Fibroblast of lung (primary cell): ENCODE results near the gene SETBP1. TPM values are rescaled to one million over a fixed set of nuclear protein-coding genes. Genes with fewer than 3 reads are reported as not detected.

ENCODE experiments used
- DNase-seq, 2 donors: peaks; one replicate each; pipeline versions ENCODE4 v3.0.0 to v3.0.0-alpha.2; 2010; ENCODE audit warnings: low read depth in 2 of 2
- H2AFZ ChIP-seq: 2 replicates; pipeline ENCODE4 v1.5.1; 2012; ENCODE audit warnings: low read length, control low read depth, inconsistent platforms
- H3K27ac ChIP-seq: 2 replicates; pipeline ENCODE4 v1.5.1; 2011; ENCODE audit warnings: low read length, control low read depth; ENCODE audit not compliant: insufficient read depth
- H3K27me3 ChIP-seq: 2 replicates; pipeline ENCODE4 v1.5.1; 2011; ENCODE audit warnings: mild to moderate bottlenecking, low read length; ENCODE audit not compliant: control insufficient read depth, insufficient read depth
- H3K36me3 ChIP-seq: 2 replicates; pipeline ENCODE4 v1.5.1; 2011; ENCODE audit warnings: low read length; ENCODE audit not compliant: control insufficient read depth, insufficient read depth
- H3K4me1 ChIP-seq: 2 replicates; pipeline ENCODE4 v1.5.1; 2011; ENCODE audit warnings: low read length; ENCODE audit not compliant: control insufficient read depth, insufficient read depth; ENCODE audit errors: extremely low read depth
- H3K4me2 ChIP-seq: 2 replicates; pipeline ENCODE4 v1.5.1; 2011; ENCODE audit warnings: low read length, control low read depth; ENCODE audit not compliant: insufficient read depth; ENCODE audit errors: extremely low read depth
- H3K4me3 ChIP-seq, 4 experiments: fragments of 200-600 bp in 1 of 4; sonication (generic) in 1 of 4; replicated peaks in 1 of 4; 2 replicates each; pipeline ENCODE4 v1.5.1; 2011 to 2016; ENCODE audit warnings: low read length in 4 of 4, low read depth in 3 of 4, mild to moderate bottlenecking in 3 of 4, control low read depth in 2 of 4, inconsistent platforms in 1 of 4, mixed read lengths in 1 of 4; ENCODE audit not compliant: insufficient read depth in 1 of 4; ENCODE audit errors: control extremely low read depth in 1 of 4
- H3K79me2 ChIP-seq: 2 replicates; pipeline ENCODE4 v1.5.1; 2012; ENCODE audit warnings: mild to moderate bottlenecking, low read length, inconsistent platforms; ENCODE audit not compliant: control insufficient read depth, insufficient read depth
- H3K9ac ChIP-seq: 2 replicates; pipeline ENCODE4 v1.5.1; 2011; ENCODE audit warnings: mild to moderate bottlenecking, low read length, control low read depth; ENCODE audit not compliant: insufficient read depth
- H3K9me3 ChIP-seq: 2 replicates; pipeline ENCODE4 v1.5.1; 2012; ENCODE audit warnings: low read depth, low read length; ENCODE audit not compliant: control insufficient read depth, insufficient read depth
- H4K20me1 ChIP-seq: 2 replicates; pipeline ENCODE4 v1.5.1; 2011; ENCODE audit warnings: low read length; ENCODE audit not compliant: control insufficient read depth, insufficient read depth; ENCODE audit errors: extremely low read depth
- CTCF ChIP-seq, 2 donors: IDR thresholded peaks in 1 of 2; conservative IDR thresholded peaks in 1 of 2; 1 replicate in 1 of 2; 2 replicates in 1 of 2; pipeline ENCODE4 v1.5.1; 2011 to 2012; ENCODE audit warnings: low read length in 2 of 2, control low read depth in 1 of 2, inconsistent platforms in 1 of 2, low read depth in 1 of 2, mild to moderate bottlenecking in 1 of 2
- EZH2 ChIP-seq: IDR thresholded peaks from 2 replicates; pipeline ENCODE4 v1.5.1; 2012; ENCODE audit warnings: low read length, control low read depth, mild to moderate bottlenecking; ENCODE audit errors: missing control alignments
- polyA plus RNA-seq, 2 donors: library from polyadenylated mRNA; depleted of rRNA in 1 of 2; stranded (reverse) in 1 of 2; unstranded in 1 of 2; fragments of >200 nt; gene quantifications; 2 replicates each; pipeline ENCODE4 v1.2.1, GENCODE V29; 2011 to 2012; ENCODE audit warnings: missing spikeins in 1 of 2
- total RNA-seq: library from RNA; depleted of rRNA; stranded (reverse); fragments of >200 nt; gene quantifications from 2 replicates; pipeline ENCODE4 v1.2.1, GENCODE V29; 2014

SETBP1 gene
- total and polyA plus RNA-seq, 2 donors (not counting 1 experiment from before 2014, with no cell fraction given): 4.5 to 5.4 TPM

DNA sequence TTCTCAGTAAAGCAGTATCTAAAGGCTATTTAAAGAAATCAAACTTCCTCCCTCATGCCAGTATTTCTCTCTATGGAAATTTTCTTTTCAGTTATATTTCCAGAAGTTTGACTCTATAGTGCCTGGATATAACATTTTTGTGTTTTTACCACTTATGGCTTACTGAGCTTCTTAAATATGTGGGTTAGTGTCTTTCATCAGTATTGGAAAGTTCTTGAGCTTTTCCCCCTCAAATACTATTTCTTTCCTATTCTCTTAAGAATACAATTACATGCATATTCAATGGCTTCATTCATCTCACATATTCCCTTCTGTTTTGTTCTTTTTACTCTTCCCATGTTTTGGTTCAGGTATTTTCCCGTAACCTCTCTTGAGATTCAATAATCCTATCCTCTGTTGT is 432.0 kb downstream of the SETBP1 start:
- Histone ChIP-seq H3K4me3 (no peak overlapping the region), H3K27ac (no peak overlapping the region), H3K9ac (no peak overlapping the region), H3K4me2 (no peak overlapping the region), H3K79me2 (no peaks in the 10 kb centered on the region), H2AFZ (no peak overlapping the region), H3K9me3 (no peaks in the 10 kb centered on the region), H3K36me3 (no peaks in the 10 kb centered on the region), H3K4me1 (peaks cover 2% of the 10 kb centered on the region), H4K20me1 (no peaks in the 10 kb centered on the region), H3K27me3 (no peaks in the 10 kb centered on the region)
- no peak for DNase-seq
- TF ChIP-seq CTCF (conservative IDR thresholded peaks at IDR 0.05 in 1 of 2, IDR thresholded peaks at IDR 0.05 in 1 of 2; ENCODE audit: low read depth in 1 of 2, low read length in 2 of 2) (no peak), EZH2 (no peak)

DNA sequence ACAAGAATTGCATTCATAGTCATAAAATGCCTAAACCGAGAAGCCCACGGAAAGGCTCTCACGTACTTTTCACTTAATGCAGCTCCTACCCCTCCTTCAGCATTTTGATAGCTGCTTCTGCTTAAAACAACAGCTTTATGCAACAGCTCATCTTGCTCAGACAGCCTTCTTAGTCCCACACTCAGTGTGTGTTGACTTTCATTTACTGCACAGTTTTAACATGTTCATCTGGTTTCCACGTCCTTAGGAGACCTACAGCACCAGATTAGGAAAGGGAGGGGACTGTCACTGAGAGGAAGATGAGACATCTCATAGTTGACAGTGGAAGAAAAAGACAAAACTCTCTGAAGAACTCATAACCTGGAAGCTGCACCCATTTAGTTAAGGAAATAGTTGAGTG is 435.4 kb downstream of the SETBP1 start:
- no peak for DNase-seq

More for the DNA sequence above, 435.4 kb downstream of the SETBP1 start:
- no peaks in the 10 kb centered on the region for H3K4me1 ChIP-seq
- no peak overlapping the region for H3K4me2 ChIP-seq
- no peak overlapping the region for H2AFZ ChIP-seq
- H3K36me3 ChIP-seq: no peaks in the 10 kb centered on the region
- no peaks in the 10 kb centered on the region for H3K9me3 ChIP-seq
- H3K27me3 ChIP-seq: no peaks in the 10 kb centered on the region
- H3K27ac ChIP-seq: no peak overlapping the region
- H4K20me1 ChIP-seq: no peaks in the 10 kb centered on the region
- no peak for TF ChIP-seq EZH2
- no peak for TF ChIP-seq CTCF (conservative IDR thresholded peaks at IDR 0.05 in 1 of 2, IDR thresholded peaks at IDR 0.05 in 1 of 2; ENCODE audit: low read depth in 1 of 2, low read length in 2 of 2)
- H3K9ac ChIP-seq: no peak overlapping the region
- no peaks in the 10 kb centered on the region for H3K79me2 ChIP-seq
- no peak overlapping the region for H3K4me3 ChIP-seq
